ENCODE results near the gene LYVE1.
"Not testable (repeated sequence)": the region's sequence is repeated elsewhere in the genome, so short reads cannot be mapped to it uniquely, and the experiment has no call there.

Gene LYVE1

DNA sequence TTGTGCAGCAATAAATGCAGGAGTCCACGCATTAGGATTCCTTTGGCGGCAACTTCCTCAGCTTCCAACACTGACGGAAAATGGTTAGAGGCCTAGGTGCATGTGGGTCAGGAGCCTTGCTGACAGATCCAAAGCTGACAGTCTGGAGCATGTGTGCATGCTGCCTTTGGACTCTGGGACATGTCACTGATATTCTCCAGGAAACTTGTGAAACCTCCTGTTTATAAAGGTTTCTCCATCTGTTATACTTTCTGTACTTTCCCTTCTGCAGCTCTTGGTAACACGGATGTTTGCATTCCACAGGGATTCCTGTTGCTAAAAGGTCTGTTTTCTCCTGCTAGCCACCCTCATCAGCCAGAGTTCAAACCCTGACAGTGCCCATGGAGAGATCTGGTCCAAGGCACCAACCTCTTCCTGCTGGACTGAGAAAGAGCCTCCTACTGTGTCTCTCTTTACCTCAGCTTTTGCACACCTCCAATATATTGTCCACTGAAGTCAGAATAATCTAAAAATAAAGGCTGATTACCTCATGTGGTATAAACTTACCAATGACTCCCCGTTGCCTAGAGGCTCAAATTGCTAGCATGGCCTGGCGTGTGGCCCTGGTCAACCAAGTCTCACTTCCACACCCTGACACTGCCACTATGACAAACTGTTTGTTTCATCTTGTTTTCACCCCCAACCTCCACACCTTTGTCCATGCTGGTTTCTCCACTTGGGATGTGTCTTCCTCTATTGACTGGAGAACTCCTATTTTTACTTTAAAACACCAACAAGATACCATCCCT, 31.1 kb upstream of the LYVE1 start:
- Mint-ChIP-seq H3K9me3 (peaks cover 4% of the 10 kb centered on the region), H3K4me1 (peaks cover 49% of the 10 kb centered on the region), H3K4me3 (no peak overlapping the region), H3K27ac (peak overlapping the region; percentile 16), H3K36me3 (ENCODE audit: low read depth) (peaks cover 10% of the 10 kb centered on the region), H3K27me3 (ENCODE audit: low read depth, poor library complexity) (peaks cover 4% of the 10 kb centered on the region)
- DNase-seq: no peak
- TF ChIP-seq, protein P1, sequence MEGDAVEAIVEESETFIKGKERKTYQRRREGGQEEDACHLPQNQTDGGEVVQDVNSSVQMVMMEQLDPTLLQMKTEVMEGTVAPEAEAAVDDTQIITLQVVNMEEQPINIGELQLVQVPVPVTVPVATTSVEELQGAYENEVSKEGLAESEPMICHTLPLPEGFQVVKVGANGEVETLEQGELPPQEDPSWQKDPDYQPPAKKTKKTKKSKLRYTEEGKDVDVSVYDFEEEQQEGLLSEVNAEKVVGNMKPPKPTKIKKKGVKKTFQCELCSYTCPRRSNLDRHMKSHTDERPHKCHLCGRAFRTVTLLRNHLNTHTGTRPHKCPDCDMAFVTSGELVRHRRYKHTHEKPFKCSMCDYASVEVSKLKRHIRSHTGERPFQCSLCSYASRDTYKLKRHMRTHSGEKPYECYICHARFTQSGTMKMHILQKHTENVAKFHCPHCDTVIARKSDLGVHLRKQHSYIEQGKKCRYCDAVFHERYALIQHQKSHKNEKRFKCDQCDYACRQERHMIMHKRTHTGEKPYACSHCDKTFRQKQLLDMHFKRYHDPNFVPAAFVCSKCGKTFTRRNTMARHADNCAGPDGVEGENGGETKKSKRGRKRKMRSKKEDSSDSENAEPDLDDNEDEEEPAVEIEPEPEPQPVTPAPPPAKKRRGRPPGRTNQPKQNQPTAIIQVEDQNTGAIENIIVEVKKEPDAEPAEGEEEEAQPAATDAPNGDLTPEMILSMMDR (IDR thresholded peaks at IDR 0.05): no peak

DNA sequence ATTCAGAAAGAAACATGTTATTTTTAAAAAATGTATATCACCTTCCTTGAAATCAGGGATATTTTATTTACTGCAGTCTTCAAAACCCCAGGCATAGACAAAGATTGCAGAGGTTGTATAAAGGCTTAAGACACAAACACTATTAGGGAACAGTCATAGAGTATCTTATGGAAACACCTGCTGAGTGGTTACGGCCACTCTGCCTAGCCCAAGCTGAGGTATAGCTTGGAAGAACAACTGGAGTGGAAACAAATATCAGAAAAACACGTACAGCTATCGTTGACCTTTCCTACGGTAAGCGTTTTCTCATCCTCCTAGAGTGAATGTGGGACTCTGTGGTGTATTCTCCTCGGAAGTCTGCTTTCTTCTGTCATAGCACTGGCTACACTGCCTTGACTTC, 30.4 kb upstream of the LYVE1 start:
- no peak overlapping the region for H3K4me3 Mint-ChIP-seq
- no peak for DNase-seq
- TF ChIP-seq, protein P1 (IDR thresholded peaks at IDR 0.05): no peak
- peaks cover 10% of the 10 kb centered on the region for H3K36me3 Mint-ChIP-seq (ENCODE audit: low read depth)
- H3K27me3 Mint-ChIP-seq (ENCODE audit: low read depth, poor library complexity): peaks cover 4% of the 10 kb centered on the region
- H3K4me1 Mint-ChIP-seq: peaks cover 45% of the 10 kb centered on the region
- H3K27ac Mint-ChIP-seq: no peak overlapping the region
- peaks cover 4% of the 10 kb centered on the region for H3K9me3 Mint-ChIP-seq

- Mint-ChIP-seq H3K36me3 (ENCODE audit: low read depth) (peaks cover 10% of the 10 kb centered on the region), H3K4me3 (no peak overlapping the region), H3K27me3 (ENCODE audit: low read depth, poor library complexity) (peaks cover under 1% of the 10 kb centered on the region), H3K9me3 (peaks cover 4% of the 10 kb centered on the region), H3K4me1 (peaks cover 41% of the 10 kb centered on the region), H3K27ac (no peak overlapping the region)
- DNase-seq: no peak
- TF ChIP-seq, protein P1 (IDR thresholded peaks at IDR 0.05): no peak
Measured at GRCh38 chr11:10597877-10598351, 29.4 kb upstream of the LYVE1 start.

GRCh38 chr11:10595840-10596239, 27.4 kb upstream of the LYVE1 start:
- H3K27me3 Mint-ChIP-seq (ENCODE audit: low read depth, poor library complexity); H3K36me3 Mint-ChIP-seq (ENCODE audit: low read depth); DNase-seq; H3K27ac Mint-ChIP-seq; H3K4me3 Mint-ChIP-seq; H3K9me3 Mint-ChIP-seq: not testable (repeated sequence)
- peaks cover 22% of the 10 kb centered on the region for H3K4me1 Mint-ChIP-seq

- Mint-ChIP-seq H3K27me3 (ENCODE audit: low read depth, poor library complexity) (peaks cover 3% of the 10 kb centered on the region), H3K36me3 (ENCODE audit: low read depth) (peaks cover 10% of the 10 kb centered on the region), H3K9me3 (peaks cover 4% of the 10 kb centered on the region), H3K4me1 (peaks cover 12% of the 10 kb centered on the region), H3K27ac (no peak overlapping the region), H3K4me3 (no peak overlapping the region)
- DNase-seq: no peak
- TF ChIP-seq, protein P1 (IDR thresholded peaks at IDR 0.05): no peak
Measured at GRCh38 chr11:10594407-10594806, 25.9 kb upstream of the LYVE1 start.

GRCh38 chr11:10592331-10592730, 23.9 kb upstream of the LYVE1 start:
- Mint-ChIP-seq H3K4me3 (no peak overlapping the region), H3K27me3 (ENCODE audit: low read depth, poor library complexity) (peaks cover 8% of the 10 kb centered on the region), H3K9me3 (peaks cover 4% of the 10 kb centered on the region), H3K4me1 (peaks cover 5% of the 10 kb centered on the region), H3K36me3 (ENCODE audit: low read depth) (peaks cover 15% of the 10 kb centered on the region), H3K27ac (no peak overlapping the region)
- no peak for DNase-seq
- TF ChIP-seq, protein P1 (IDR thresholded peaks at IDR 0.05): no peak
